GM21390 (cell line): ENCODE data around the gene CACNG8.
"Not testable (repeated sequence)": the region's sequence is repeated elsewhere in the genome, so short reads cannot be mapped to it uniquely, and the experiment has no call there.

Experiments used
- ATAC-seq: cut with Tn5 transposase; IDR thresholded peaks from one replicate; pipeline ENCODE4 v1.9.1; 2021; ENCODE audit not compliant: unreplicated experiment

The CACNG8 gene

GRCh38 chr19:54030895-54031586 lies 68.3 kb downstream of the CACNG8 start:
- no peak for ATAC-seq

GRCh38 chr19:54035215-54036178 lies 72.8 kb downstream of the CACNG8 start:
- ATAC-seq: no peak

GRCh38 chr19:54036542-54036941 lies 73.8 kb downstream of the CACNG8 start:
- not testable (repeated sequence) for ATAC-seq
